GM12865 (cell line): ENCODE results near the gene HIVEP2.
A peak's percentile ranks its signal among the peaks of the same experiment; 100 is the strongest.

Experiments
- DNase-seq: peaks from one replicate; pipeline ENCODE4 v3.0.0; 2010; ENCODE audit warnings: low read depth
- H3K4me3 ChIP-seq: 2 replicates; pipeline ENCODE4 v1.5.1; 2011; ENCODE audit warnings: mild to moderate bottlenecking, low read depth, low read length, control low read depth
- CTCF ChIP-seq: IDR thresholded peaks from 2 replicates; pipeline ENCODE4 v1.5.1; 2011; ENCODE audit warnings: low read length, control low read depth, low read depth, inconsistent platforms; ENCODE audit not compliant: insufficient read depth; ENCODE audit errors: missing control alignments

The HIVEP2 gene

GRCh38 chr6:142786476-142786875 lies 158.5 kb downstream of the HIVEP2 start:
- TF ChIP-seq CTCF = no peak
- DNase-seq = no peak
- no peak overlapping the region for H3K4me3 ChIP-seq

- H3K4me3 ChIP-seq = no peak overlapping the region
- DNase-seq = peak; percentile 85
- TF ChIP-seq CTCF = no peak
These were observed 160.6 kb downstream of the HIVEP2 start for GRCh38 chr6:142784344-142784743.

GRCh38 chr6:142783499-142783898 lies 161.5 kb downstream of the HIVEP2 start:
- no peak for DNase-seq
- no peak for TF ChIP-seq CTCF
- H3K4me3 ChIP-seq = no peak overlapping the region

GRCh38 chr6:142781129-142781528 lies 163.8 kb downstream of the HIVEP2 start:
- no peak for DNase-seq
- TF ChIP-seq CTCF = no peak

GRCh38 chr6:142773859-142774648 lies 170.9 kb downstream of the HIVEP2 start:
- no peak for DNase-seq
- H3K4me3 ChIP-seq = no peak overlapping the region
- TF ChIP-seq CTCF = no peak

More at GRCh38 chr6:142781129-142781528, 163.8 kb downstream of the HIVEP2 start:
- H3K4me3 ChIP-seq = no peak overlapping the region

GRCh38 chr6:142773324-142773723 lies 171.7 kb downstream of the HIVEP2 start:
- DNase-seq = no peak
- H3K4me3 ChIP-seq = no peak overlapping the region
- TF ChIP-seq CTCF = no peak

- no peak for TF ChIP-seq CTCF
- no peak overlapping the region for H3K4me3 ChIP-seq
- no peak for DNase-seq
These were observed 173.8 kb downstream of the HIVEP2 start for GRCh38 chr6:142771162-142771561.
